ENCODE results near the gene LRRN3. TPM values are rescaled to one million over a fixed set of nuclear protein-coding genes. Genes with fewer than 3 reads are reported as not detected.

The LRRN3 gene
- total RNA-seq, 1 experiment from 2014 or later = not detected

GRCh38 chr7:111173528-111173927 is 82.6 kb downstream of the LRRN3 start:
- no TSS peak for BruUV-seq (replicated peaks)
- Mint-ChIP-seq H3K4me3 (ENCODE audit: unreplicated experiment) (no peak overlapping the region), H3K9me3 (ENCODE audit: unreplicated experiment) (peaks cover 8% of the 10 kb centered on the region), H3K27me3 (ENCODE audit: insufficient read depth, unreplicated experiment) (no peaks in the 10 kb centered on the region), H3K4me1 (ENCODE audit: insufficient read depth, unreplicated experiment) (peaks cover 5% of the 10 kb centered on the region), H3K27ac (ENCODE audit: low read depth, unreplicated experiment) (no peak overlapping the region), H3K36me3 (ENCODE audit: insufficient read depth, unreplicated experiment) (no peaks in the 10 kb centered on the region)
- no peak for DNase-seq (ENCODE audit: unreplicated experiment)
- TF ChIP-seq, protein P1, sequence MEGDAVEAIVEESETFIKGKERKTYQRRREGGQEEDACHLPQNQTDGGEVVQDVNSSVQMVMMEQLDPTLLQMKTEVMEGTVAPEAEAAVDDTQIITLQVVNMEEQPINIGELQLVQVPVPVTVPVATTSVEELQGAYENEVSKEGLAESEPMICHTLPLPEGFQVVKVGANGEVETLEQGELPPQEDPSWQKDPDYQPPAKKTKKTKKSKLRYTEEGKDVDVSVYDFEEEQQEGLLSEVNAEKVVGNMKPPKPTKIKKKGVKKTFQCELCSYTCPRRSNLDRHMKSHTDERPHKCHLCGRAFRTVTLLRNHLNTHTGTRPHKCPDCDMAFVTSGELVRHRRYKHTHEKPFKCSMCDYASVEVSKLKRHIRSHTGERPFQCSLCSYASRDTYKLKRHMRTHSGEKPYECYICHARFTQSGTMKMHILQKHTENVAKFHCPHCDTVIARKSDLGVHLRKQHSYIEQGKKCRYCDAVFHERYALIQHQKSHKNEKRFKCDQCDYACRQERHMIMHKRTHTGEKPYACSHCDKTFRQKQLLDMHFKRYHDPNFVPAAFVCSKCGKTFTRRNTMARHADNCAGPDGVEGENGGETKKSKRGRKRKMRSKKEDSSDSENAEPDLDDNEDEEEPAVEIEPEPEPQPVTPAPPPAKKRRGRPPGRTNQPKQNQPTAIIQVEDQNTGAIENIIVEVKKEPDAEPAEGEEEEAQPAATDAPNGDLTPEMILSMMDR (IDR thresholded peaks at IDR 0.05; ENCODE audit: unreplicated experiment) = no peak
- intact Hi-C loops (cut with micrococcal nuclease) = no loop called here
- ChIA-PET CTCF (no interaction called here), POLR2A (no interaction called here)

- H3K36me3 Mint-ChIP-seq (ENCODE audit: insufficient read depth, unreplicated experiment) = no peaks in the 10 kb centered on the region
- TF ChIP-seq, protein P1 (IDR thresholded peaks at IDR 0.05; ENCODE audit: unreplicated experiment) = no peak
- peaks cover 8% of the 10 kb centered on the region for H3K9me3 Mint-ChIP-seq (ENCODE audit: unreplicated experiment)
- CTCF ChIA-PET = no interaction called here
- H3K27me3 Mint-ChIP-seq (ENCODE audit: insufficient read depth, unreplicated experiment) = no peaks in the 10 kb centered on the region
- POLR2A ChIA-PET = no interaction called here
- H3K4me1 Mint-ChIP-seq (ENCODE audit: insufficient read depth, unreplicated experiment) = peaks cover 5% of the 10 kb centered on the region
- H3K27ac Mint-ChIP-seq (ENCODE audit: low read depth, unreplicated experiment) = no peak overlapping the region
- H3K4me3 Mint-ChIP-seq (ENCODE audit: unreplicated experiment) = no peak overlapping the region
- no TSS peak for BruUV-seq (replicated peaks)
- no peak for DNase-seq (ENCODE audit: unreplicated experiment)
- intact Hi-C loops (cut with micrococcal nuclease) = no loop called here
Observed at GRCh38 chr7:111173990-111174389, 83.1 kb downstream of the LRRN3 start.

- Mint-ChIP-seq H3K36me3 (ENCODE audit: insufficient read depth, unreplicated experiment) (no peaks in the 10 kb centered on the region), H3K4me3 (ENCODE audit: unreplicated experiment) (no peak overlapping the region), H3K27me3 (ENCODE audit: insufficient read depth, unreplicated experiment) (no peaks in the 10 kb centered on the region), H3K27ac (ENCODE audit: low read depth, unreplicated experiment) (no peak overlapping the region), H3K4me1 (ENCODE audit: insufficient read depth, unreplicated experiment) (peaks cover 5% of the 10 kb centered on the region), H3K9me3 (ENCODE audit: unreplicated experiment) (peaks cover 8% of the 10 kb centered on the region)
- intact Hi-C loops (cut with micrococcal nuclease) = no loop called here
- CTCF ChIA-PET = no interaction called here
- no TSS peak for BruUV-seq (replicated peaks)
- POLR2A ChIA-PET = no interaction called here
- TF ChIP-seq, protein P1 (IDR thresholded peaks at IDR 0.05; ENCODE audit: unreplicated experiment) = no peak
- no peak for DNase-seq (ENCODE audit: unreplicated experiment)
Observed at GRCh38 chr7:111174510-111174909, 83.6 kb downstream of the LRRN3 start.

All from MCF 10A (cell line).